ENCODE measurements around the gene NRARP. TPM values are rescaled to one million over a fixed set of nuclear protein-coding genes. Genes with fewer than 3 reads are reported as not detected.

The NRARP gene
- total RNA-seq, 1 experiment from 2014 or later: 23.8 TPM

DNA sequence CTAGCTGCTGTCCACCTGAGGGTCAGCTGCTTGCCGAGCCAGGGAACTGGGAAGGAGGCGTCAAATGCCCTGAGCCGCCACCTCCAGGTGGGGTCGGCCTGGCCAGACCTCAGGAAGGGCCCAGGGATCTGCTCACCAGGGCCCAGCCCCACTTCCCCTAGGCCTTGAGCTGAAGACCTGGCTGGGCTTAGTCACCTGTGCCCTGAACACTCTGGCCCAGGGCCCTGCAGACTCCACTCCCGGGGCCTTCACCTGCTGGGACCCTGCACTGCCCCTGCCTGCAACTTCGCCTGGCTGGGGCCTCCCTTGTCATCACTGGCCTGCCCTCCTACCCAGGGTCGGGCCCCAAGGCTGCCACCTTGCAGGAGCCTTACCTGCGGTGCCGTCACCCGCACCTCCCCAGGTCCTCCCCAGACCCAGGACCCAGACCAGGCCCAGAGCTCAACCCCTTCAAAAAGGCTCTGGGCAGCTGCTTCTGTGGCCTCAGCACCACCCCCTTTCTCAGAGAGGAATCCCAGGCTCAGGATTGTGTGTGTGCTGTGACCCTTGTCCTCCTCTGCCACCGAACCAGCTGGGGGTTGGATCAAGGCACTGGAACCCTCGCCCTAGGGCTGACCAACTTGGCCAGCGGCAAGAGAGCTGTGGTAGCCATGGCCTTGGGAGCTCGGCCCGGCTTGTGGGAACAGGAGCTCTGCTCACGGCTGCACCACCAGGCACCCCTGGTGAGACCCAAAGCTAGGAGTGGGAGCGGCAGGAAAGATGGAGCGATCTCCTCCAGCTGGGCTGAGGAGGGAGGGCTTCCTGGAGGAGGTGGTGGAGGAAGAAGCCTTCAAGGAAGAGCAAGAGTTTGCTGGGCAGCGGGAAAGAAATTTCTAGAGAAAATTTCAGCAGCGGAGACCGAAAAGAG, 48.1 kb downstream of the NRARP start:
- H3K4me1 ChIP-seq (ENCODE audit: insufficient read depth, low read length): no peaks in the 10 kb centered on the region
- no peak for DNase-seq
- H3K9ac ChIP-seq (ENCODE audit: extremely low read depth, insufficient read length, low read length): no peak overlapping the region
- H3K27ac Mint-ChIP-seq: peak overlapping the region in 1 of 3 experiments; percentile 6; a peak in 1 of 7 replicates
- TF ChIP-seq, protein P1, sequence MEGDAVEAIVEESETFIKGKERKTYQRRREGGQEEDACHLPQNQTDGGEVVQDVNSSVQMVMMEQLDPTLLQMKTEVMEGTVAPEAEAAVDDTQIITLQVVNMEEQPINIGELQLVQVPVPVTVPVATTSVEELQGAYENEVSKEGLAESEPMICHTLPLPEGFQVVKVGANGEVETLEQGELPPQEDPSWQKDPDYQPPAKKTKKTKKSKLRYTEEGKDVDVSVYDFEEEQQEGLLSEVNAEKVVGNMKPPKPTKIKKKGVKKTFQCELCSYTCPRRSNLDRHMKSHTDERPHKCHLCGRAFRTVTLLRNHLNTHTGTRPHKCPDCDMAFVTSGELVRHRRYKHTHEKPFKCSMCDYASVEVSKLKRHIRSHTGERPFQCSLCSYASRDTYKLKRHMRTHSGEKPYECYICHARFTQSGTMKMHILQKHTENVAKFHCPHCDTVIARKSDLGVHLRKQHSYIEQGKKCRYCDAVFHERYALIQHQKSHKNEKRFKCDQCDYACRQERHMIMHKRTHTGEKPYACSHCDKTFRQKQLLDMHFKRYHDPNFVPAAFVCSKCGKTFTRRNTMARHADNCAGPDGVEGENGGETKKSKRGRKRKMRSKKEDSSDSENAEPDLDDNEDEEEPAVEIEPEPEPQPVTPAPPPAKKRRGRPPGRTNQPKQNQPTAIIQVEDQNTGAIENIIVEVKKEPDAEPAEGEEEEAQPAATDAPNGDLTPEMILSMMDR (conservative IDR thresholded peaks at IDR 0.05): no peak
- H3K14ac ChIP-seq (ENCODE audit: insufficient read depth, low read length): no peak overlapping the region; the same call in 1 of the 2 replicates
- H2BK20ac ChIP-seq (ENCODE audit: low read depth, low read length, poor library complexity, severe bottlenecking): no peak overlapping the region
- no peak overlapping the region for H2AFZ ChIP-seq (ENCODE audit: low read length)
- H3K9me3 Mint-ChIP-seq: no peaks in the 10 kb centered on the region; a peak in 1 of 5 replicates
- peaks cover 12 to 22% (median 20%) of the 10 kb centered on the region in 3 experiments; a peak in 6 of 7 replicates for H3K36me3 Mint-ChIP-seq (ENCODE audit: insufficient read depth in 1 of 3, low read depth in 3 of 3)
- H3K79me2 ChIP-seq (ENCODE audit: insufficient read depth, low read length): peaks cover 6% of the 10 kb centered on the region; the same call in 1 of the 2 replicates
- peaks cover 8 to 19% of the 10 kb centered on the region in 2 experiments for H3K4me1 Mint-ChIP-seq
- no peak overlapping the region for H3K4ac ChIP-seq (ENCODE audit: low read depth, low read length)
- H2BK12ac ChIP-seq (ENCODE audit: insufficient read length, low read depth, low read length): no peak overlapping the region
- H3K23me2 ChIP-seq (ENCODE audit: insufficient read length, low read depth, low read length, poor library complexity, severe bottlenecking): peaks cover 14% of the 10 kb centered on the region
- H3K79me1 ChIP-seq (ENCODE audit: insufficient read depth, low read depth, low read length, poor library complexity, severe bottlenecking): peaks cover 5% of the 10 kb centered on the region
- no peaks in the 10 kb centered on the region for H3K9me3 ChIP-seq (ENCODE audit: control insufficient read depth, low read depth, low read length)
- peak overlapping the region; percentile 59 for H3K4me2 ChIP-seq (ENCODE audit: insufficient read depth, insufficient read length, low read length)
- no peak overlapping the region for H2AK5ac ChIP-seq (ENCODE audit: insufficient read length, low read length)
- H3T11ph ChIP-seq (ENCODE audit: low read length): no peak overlapping the region
- H2BK15ac ChIP-seq (ENCODE audit: low read depth, low read length): no peak overlapping the region
- no CpG with 5 or more reads among the region's 21 CpGs for WGBS (ENCODE audit: extremely low coverage, insufficient read length, low lambda C conversion rate)
- no peak overlapping the region for H2BK5ac ChIP-seq (ENCODE audit: insufficient read length, low read length)
- H3K23ac ChIP-seq (ENCODE audit: insufficient read length, low read depth, low read length): no peak overlapping the region
- no peak overlapping the region for H3K18ac ChIP-seq (ENCODE audit: insufficient read length, low read depth, low read length)
- H3K4me3 Mint-ChIP-seq: peak overlapping the region; percentile 82 to 88
- no peak overlapping the region for H4K5ac ChIP-seq (ENCODE audit: insufficient read length, low read depth, low read length)
- peaks cover 12% of the 10 kb centered on the region for H3K27me3 Mint-ChIP-seq (ENCODE audit: low read depth)
- H4K20me1 ChIP-seq (ENCODE audit: control insufficient read depth, insufficient read depth, insufficient read length): no peaks in the 10 kb centered on the region
- H4K8ac ChIP-seq (replicated peaks; ENCODE audit: insufficient read length, low read depth, low read length): no peak overlapping the region
- H3K56ac ChIP-seq (ENCODE audit: insufficient read length, low read depth, low read length): no peak overlapping the region
- H4K91ac ChIP-seq (ENCODE audit: insufficient read length, low read depth, low read length): no peak overlapping the region
- no peaks in the 10 kb centered on the region for H3K27me3 ChIP-seq (ENCODE audit: insufficient read depth, low read length)
- H3K27ac ChIP-seq (ENCODE audit: insufficient read length, low read depth, low read length): no peak overlapping the region
- H2BK120ac ChIP-seq (ENCODE audit: low read depth, low read length, poor library complexity, severe bottlenecking): no peak overlapping the region
